SH-SY5Y (cell line): ENCODE measurements around the gene SURF2.

Source experiments
- GATA2 ChIP-seq: IDR thresholded peaks from 2 replicates; pipeline ENCODE4 v1.6.1; 2011; ENCODE audit warnings: mild to moderate bottlenecking, low read depth, low read length
- GATA3 ChIP-seq: IDR thresholded peaks from 2 replicates; pipeline ENCODE4 v1.6.1; 2011; ENCODE audit warnings: low read depth, mild to moderate bottlenecking, low read length, moderate library complexity

DNA sequence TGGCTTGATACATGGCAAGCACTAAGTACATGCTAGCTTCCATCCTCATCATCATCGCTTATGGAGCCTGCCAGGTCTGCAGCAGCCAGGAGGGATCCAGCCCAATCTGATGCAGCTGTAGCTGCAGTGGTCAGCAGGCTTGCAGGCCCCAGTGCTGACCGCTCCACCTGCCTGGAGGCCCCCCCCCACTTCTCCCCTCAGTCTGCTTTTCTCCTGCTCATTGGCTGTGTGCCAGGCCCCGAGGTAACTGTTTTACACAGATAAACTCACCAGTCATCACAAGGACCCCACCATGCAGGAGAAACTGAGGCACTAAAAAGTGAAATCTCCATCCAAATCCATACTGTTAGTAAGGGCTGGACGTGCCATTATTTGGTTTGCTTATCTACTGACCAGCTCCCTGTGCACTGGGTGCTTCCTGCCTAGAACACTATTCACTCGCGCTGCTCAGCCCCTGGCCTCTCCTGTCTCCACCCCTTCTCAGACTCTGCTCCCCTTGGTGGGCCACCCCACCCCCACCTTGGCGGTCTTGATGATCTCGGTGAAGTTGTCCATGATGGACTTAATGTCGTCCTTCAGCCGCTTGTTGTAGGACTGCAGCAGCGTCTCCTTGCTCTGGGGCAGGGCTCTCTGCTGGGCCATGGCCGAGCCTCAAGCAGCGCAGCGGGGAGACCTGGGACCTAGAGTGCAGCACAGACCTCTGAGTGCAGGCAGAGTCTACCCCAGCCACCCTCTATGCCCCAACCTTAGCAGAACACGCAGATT is 10.1 kb upstream of the SURF2 start:
- no peak for TF ChIP-seq GATA3
- TF ChIP-seq GATA2: no peak
